Measurements from ENCODE around the gene RPAIN.
"Not testable (repeated sequence)": the region's sequence is repeated elsewhere in the genome, so short reads cannot be mapped to it uniquely, and the experiment has no call there.

Gene RPAIN

DNA sequence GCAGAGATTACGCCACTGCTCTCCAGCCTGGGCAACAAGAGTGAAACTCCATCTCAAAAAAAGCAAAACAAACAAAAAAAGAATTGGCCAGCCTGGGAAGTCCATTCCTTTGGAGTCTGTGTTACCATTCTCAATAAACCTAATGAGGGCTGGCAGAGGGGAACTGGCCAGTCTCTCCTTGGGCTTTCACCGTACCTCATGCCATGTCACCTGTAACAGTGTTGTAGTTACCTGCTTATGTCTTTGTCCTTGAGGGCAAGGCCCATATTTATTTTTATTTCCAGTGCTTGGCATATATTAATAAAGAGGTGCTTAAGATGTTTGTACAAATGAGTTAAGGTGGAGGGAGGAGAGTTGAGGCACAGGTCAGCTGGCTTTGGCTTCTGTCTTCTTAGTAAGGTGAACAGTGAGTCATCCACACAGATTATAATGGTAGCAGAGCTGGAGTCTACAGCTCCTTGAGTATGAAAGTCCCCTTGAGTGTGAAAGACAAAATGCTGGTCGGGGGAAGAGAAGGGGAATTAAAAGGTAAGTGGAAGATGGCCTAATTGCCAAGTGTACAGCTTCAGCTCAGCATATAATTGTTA, 10.5 kb downstream of the RPAIN start:
- DNase-seq (ENCODE audit: low read depth) = no peak

DNA sequence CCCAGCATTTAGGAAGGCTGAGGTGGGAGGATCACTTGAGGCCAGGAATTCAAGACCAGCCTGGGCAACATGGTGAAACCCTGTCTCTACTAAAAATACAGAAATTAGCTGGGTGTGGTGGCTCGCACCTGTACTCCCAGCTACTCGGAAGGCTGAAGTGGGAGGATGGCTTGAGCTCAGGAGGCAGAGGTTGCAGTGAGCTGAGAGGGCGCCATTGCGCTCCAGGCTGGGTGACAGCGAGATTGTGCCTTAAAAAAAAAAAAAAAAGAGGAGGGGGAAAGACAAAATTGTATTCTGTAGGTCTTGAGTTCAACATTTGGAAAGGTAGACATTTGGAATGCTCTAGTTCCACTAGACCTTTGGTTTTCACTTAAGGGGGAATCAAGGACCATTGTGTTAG, 11.3 kb downstream of the RPAIN start:
- DNase-seq (ENCODE audit: low read depth) = not testable (repeated sequence)

DNA sequence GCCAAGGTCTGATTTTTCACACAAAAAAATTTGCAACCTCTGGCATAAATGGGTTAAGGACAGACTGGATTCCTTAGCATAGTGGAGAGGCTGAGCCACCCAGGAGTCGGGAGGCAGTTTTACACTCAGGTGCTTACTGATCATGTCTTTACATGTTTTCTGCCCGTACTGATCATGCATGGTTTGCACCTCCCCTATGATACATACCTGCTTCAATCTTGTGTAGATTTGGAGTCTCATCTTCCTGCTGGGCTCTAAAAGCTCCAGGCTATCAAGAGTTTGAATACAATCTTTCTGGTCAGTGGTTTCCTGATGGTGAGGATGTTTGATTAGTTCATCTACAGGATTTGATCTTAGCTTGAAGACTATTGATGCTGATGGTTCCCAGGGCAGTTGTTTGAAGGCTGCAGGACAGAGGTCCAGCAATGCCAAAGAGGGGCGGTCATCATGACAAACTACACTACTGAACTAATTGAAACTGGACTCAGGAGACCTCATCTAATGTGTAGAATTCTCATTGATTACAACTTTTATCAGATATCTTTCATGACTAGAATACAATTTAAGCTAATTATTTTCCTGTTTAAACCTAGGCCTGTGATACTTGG, 12.1 kb downstream of the RPAIN start:
- no peak for DNase-seq (ENCODE audit: low read depth)

DNA sequence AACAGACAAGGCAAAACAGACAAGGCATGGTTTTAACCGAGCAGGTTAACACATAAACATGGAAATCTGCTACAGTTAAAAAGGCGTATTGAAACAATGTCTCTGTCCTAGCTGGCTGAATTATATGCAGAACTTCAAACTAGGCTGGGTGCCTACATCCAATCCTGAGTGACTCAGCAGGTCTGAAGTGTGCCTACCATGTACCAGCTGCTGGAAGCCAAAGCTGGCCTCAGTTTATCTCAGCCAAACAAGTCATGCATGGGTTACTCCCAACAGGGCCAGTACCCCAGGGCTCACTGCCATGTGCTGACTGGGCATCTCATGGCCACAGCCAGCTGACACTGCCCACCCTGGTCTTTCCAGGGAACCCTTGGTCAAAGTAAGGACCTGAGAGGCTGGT, 15.0 kb downstream of the RPAIN start:
- no peak for DNase-seq (ENCODE audit: low read depth)

DNA sequence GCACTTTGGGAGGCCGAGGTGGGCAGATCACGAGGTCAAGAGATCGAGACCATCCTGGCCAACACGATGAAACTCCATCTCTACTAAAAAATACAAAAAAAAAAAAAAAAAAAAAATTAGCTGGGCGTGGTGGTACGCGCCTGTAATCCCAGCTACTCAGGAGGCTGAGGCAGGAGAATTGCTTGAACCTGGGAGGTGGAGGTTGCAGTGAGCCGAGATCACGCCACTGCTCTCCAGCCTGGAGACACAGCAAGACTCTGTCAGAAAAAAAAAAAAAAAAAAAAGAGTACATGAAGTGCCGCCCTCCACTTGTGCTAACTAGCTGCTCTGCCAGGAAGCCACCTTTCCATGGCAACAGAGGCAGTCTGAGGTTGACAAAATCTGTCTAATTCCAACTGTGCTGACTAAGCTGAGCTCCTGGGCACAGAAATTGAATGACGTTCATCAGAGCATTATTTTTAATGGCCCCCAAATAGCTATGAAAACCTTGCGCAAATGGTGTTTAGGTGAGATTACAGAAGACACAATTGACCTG, 15.9 kb downstream of the RPAIN start:
- DNase-seq (ENCODE audit: low read depth) = not testable (repeated sequence)

DNA sequence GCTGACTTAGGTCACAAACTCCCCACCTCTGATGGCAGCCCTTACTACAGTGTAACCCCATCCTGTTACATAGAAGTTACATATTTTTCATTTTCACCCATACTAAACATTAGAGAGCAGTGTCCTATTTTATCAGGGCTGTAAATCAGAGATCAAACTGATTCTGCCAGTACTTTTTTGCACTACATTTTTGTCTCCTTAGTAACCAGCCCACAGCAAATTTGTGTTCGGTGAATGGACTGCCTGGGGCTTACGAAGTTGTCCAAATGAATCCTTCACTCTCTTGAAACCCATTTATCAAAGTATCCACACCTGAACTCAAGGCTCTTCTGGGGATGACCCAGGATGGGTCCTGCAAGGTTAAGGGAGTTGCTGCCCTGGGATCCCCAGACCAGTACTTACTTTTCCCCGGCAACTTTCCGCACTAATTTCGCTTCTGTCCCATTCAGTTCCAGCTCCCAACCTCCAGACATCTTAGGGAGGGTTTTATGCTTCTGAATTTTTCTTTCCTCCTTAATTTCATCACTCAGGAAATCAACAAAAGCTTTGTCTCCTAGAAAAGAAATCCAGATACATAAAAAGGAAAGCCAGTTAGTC, 17.8 kb downstream of the RPAIN start:
- peak; percentile 89 for DNase-seq (ENCODE audit: low read depth)

DNA sequence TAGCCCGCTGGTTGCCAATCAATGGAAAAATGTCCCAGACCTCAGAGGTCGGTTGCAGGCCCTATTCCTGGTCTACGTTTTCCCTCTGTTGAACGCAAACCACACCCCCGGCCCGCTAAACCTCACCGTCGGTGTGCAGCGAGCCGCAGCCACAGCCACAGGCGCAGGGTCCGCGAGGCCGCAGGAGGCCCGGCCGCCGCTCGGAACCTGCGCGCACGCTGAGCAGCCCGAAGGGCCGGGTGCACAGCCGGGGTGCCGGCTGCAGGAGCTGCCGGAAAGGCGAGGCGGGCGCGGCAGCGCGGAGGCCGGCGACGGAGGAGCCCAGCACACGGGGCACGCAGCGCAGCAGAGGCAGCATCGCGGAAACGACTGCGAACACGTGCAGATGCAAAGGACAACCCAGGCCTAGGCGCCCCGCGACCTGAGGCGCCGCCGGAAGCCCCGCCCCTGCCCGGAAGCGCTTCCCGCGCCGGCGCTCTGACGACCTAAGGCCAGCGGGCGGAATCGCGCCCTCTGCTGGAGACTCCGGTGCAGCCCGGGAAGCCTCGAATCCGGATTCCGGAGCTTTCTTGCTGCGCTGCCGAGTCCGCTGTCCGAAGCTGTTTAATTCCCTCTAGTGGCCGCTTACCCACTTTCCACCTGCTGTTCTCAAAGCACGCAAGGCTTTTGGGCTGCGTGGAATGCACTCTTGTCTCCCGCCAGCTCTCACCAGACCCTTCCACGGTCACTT, 18.9 kb downstream of the RPAIN start, which contains the start of gene C1QBP:
Gene C1QBP (minus strand): TSS at position 440 of the 730 bp plus-strand sequence. CDS start 82 bp downstream, at position 358.
- peak; percentile 95 for DNase-seq (ENCODE audit: low read depth)

DNA sequence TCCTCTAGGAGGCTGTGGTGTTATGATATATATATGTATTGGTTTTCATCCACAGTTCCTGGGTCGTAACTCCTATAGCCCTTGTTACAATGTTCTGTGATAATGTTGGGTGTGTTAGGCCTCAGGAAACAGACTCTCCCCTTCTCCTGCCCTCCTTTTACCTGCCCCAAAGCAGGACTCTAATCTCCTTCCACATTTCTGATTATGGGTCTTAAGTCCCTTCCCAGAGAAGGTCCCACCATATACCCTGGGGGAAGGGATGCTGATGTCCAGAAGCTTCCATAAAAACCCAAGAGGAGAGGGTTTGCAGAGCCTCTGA, 19.4 kb downstream of the RPAIN start:
- no peak for DNase-seq (ENCODE audit: low read depth)

DNA sequence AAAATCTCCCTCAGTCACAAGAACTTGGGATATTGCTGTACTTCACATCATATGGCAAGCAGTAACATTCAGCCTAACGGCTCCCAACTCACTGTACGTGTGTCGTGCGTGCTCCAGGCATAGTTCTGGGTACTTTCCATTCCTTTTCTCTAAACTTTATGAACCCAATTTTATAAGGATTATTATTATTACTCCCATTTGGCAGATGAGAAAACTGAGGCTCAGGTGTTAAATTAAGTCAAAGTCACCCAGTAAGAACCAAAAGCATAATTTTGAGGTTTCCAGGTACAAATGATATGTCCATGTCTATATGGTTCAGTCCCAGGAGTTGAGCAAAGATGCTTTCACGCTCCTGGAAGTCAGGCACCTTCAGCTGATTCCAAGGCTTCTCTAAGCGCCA, 23.7 kb downstream of the RPAIN start:
- DNase-seq (ENCODE audit: low read depth) = no peak

DNA sequence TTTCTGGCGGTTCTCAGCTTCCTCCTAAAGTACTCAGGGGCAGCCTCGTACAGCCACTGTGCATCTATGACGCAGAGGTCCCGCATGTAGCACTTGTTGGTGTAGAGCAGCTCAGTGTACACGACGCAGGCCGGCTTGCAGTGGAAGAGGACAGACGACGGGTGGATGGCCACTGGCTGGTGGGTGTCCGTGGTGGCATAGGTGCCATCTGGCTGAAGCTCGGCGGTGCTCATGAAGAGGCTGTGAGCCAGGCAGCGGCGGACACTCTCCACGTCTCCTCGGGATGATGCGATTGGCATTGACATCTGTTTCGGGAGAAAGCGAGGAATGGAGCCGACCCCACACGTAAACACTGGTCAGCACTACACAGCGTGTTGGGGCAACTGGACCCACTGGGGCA, 24.2 kb downstream of the RPAIN start:
- DNase-seq (ENCODE audit: low read depth) = no peak

DNA sequence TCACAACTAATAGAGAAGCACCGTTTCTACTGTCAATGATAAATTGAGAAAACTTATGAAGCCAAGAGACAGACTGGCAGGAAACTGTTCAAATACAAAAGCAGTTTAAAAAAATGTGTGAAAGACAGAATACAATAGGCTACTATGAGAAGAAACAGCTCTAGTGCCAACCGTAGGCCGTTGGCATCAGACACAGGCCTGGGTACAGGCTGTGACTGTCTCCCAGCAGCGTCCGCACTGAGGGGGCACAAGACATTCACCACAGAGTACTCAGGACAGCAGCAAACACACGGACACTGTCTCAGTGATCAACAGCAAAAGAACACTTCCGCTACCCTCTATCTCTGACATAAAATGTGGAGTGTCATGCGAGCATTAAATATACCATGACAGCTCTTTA, 26.8 kb downstream of the RPAIN start:
- no peak for DNase-seq (ENCODE audit: low read depth)

DNA sequence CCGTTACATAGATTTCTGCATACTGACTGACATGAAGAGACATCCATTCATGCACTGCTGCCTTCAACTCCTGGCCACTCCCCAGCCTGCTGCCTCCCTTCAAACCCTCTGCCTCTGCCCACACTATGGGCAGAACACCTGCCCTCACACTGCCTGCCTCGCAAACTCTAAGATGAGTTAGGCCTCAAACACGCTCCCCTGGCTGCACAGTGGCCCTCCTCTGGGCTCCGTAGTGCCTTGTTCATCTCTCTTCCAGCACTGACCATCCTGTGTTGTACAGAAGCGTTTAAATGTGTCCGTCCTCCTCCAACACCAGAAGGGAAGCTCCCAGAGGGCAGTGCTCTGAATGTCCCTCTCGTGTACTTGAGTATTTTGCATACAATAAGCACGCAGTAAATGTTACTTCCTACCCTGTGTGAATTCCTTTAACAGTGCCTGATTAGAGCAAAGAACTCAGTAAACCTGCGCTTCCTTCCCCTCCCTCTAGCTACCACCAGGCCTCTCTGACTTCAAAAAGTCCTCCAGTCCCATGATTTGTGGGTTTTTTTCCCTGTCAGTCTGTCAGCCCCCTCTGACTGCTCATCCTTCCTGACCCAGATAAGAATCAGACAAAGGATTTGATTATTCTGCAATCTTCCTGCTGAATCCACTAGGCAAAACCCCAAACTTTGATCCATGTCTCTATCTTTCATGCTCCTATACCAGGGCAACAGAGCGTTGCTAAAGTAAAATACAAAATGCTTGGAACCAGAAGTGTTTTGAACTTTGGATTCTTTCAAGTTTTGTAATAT, 44.9 kb downstream of the RPAIN start:
- no peak for DNase-seq (ENCODE audit: low read depth)

DNA sequence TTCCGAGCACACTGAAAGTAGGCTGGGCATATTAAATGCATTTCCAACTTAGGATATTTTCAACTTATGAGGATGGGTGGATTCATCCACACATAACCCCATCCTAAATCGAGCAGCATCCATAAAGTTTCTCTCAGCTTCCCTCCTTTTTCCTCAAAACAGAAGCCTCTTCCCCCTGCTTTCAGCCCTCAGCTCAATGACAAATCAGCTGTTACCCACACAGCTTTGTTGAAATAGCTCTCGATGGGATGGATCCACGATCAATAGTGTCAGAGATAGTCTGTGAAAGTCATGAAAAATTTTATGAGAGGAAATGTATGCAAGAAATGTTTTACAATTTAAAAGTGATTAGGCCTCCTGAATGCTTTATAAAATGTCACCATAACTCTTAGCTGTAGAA, 46.3 kb downstream of the RPAIN start:
- DNase-seq (ENCODE audit: low read depth) = no peak

DNA sequence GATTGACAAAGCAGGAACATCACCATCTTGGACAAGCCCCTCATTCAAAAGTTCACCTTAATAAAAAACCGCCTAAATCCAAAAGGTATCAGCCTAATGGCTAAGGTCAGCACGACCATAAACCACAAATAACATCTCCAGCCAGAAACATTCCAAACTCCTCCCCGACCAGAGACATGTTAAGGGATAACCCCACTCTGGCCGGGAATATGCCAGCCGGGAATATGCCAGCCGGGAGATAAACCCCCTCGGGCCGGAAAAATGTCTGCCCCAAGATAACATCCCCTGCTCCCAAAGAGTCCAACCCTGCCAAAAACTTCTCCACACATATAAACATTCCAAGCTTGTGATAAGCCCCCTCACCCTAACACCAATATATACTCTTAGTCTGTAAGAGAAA, 47.4 kb downstream of the RPAIN start:
- DNase-seq (ENCODE audit: low read depth) = peak; percentile 25

DNA sequence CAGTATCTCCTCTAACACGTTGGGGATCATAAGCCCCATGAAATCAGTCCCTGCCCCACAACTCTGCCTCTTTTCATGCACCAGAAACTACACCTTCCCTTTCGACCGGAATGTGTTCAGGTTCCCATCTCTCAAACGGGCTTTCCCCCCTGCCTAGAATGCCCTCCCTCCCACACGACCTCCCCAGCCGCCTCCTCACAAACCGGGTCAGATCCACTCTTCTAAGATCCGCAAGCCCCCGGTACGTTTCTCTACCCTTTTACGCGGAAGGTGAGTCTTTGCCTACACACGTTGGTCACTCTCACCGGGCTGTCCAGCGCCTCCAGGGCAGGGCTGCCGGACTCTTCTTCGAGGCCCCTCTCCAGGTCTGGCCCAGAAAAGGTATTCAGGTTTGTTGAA, 48.1 kb downstream of the RPAIN start:
- DNase-seq (ENCODE audit: low read depth) = no peak

DNA sequence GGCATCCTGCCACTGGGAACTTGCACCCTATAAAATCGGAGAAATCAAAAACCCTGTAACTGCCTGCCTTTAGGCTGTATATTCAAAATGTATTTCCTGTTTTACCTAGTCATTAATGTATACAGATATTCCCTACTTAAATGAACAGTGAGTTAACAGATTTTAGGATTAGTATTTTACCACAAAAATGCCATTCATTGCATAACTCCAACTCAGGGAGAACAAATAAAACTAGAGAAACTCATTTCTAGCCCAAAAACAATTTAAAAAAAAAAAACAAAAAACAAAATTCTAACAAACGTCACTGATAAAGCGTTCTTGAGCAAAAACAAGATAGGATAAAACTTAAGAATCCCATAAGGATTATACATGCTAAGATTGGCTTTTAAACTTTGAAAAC, 52.5 kb downstream of the RPAIN start:
- no peak for DNase-seq (ENCODE audit: low read depth)

DNA sequence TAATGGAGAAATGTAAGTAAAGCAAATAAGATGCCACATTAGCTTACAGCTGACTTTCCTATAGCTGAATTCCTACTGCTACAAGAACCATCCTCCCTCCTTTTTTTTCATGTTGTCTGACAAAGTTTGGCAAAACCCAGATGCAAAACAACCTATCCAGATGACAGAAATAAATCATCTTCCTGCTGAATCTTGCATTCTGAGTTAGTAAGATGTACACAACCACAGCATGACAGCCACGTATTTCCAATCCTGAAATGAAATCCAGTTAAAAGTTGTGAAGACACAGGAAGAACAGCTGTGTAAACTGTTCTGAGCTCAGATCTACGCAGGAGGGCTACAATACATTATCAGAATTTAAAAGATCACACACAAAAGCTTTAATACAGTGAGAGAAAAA, 53.9 kb downstream of the RPAIN start:
- no peak for DNase-seq (ENCODE audit: low read depth)

DNA sequence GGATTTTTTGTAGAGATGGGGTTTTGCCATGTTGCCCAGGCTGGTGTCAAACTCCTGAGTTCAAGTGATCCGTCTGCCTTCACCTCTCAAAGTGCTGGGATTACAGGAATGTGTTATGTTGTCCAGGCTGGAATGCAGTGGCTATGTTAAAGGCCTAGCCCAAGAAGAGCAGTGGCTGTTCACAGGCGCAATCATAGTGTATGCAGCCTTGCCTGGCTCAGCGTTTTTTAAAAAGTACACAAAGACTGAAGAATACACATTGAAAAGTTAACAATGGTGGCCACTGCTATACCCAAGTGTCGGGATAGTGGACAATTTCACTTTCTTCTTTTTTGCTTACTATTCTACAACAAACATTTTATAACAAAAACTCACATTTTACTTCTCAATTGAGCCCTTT, 59.0 kb downstream of the RPAIN start:
- DNase-seq (ENCODE audit: low read depth) = no peak

DNA sequence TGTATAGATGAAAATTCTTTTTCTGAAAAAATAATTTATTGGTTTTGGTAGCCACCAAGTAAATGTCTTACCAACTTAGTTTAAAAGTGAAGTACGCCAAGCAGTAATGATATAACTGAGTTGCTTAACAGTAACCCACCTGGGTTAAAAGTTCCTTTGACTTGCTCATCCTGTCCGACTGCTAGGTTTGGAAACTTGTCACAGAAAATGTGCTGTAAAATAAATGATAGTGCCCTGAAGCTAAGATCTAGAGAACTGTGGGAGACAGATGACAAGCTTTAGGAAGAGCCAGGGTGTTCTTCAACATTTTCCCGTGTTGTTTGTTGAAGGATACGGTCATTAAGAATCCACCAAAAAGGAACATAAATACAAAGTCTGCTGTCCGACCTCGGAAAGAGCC, 61.0 kb downstream of the RPAIN start:
- no peak for DNase-seq (ENCODE audit: low read depth)

DNA sequence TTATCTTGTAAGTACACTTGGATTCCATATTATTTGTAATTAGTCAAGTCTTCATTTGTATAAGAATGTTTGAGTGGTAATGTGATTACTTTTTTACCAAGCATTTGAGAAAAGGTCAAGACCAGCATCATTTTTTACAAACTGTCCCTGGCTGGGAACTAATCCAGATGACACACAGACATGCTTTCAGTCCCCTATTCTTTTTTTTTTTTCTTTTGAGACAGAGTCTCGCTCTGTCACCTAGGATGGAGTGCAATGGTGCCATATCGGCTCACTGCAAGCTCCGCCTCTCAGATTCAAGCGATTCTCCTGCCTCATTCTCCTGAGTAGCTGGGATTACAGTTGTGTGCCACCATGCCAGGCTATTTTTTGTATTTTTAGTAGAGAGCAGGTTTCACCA, 61.5 kb downstream of the RPAIN start:
- no peak for DNase-seq (ENCODE audit: low read depth)
